ENCODE data around the gene EN1. TPM values are rescaled to one million over a fixed set of nuclear protein-coding genes. Genes with fewer than 3 reads are reported as not detected.

The EN1 gene
- total and polyA plus RNA-seq, 2 of the 13 experiments (the other 11 are each of a cell fraction or from before 2014, with no cell fraction given): not detected

GRCh38 chr2:118830881-118831280 lies 16.6 kb downstream of the EN1 start:
- BruUV-seq (replicated peaks): no TSS peak
- TF ChIP-seq RBAK (CRISPR knock-in tag; IDR thresholded peaks at IDR 0.05) (no peak), ZFP90 (CRISPR knock-in tag; IDR thresholded peaks at IDR 0.05; ENCODE audit: borderline replicate concordance) (no peak)
- Histone ChIP-seq H3K27me3 (ENCODE audit: control insufficient read depth in 1 of 2, insufficient read depth in 2 of 2, low read length in 2 of 2) (peaks cover 6 to 28% of the 10 kb centered on the region in 2 experiments; a peak in 4 of 5 replicates), H2AFZ (ENCODE audit: low read length) (no peak overlapping the region), H3K9ac (ENCODE audit: insufficient read depth, low read depth, low read length) (no peak overlapping the region), H3K4me3 (replicated peaks in 1 of 3; ENCODE audit: insufficient read depth in 1 of 3, low read depth in 2 of 3, low read length in 3 of 3) (no peak overlapping the region), H4K20me1 (ENCODE audit: insufficient read depth, low read length) (no peaks in the 10 kb centered on the region), H3K36me3 (replicated peaks in 1 of 2; ENCODE audit: control insufficient read depth in 1 of 2, insufficient read depth in 2 of 2, low read length in 2 of 2) (no peaks in the 10 kb centered on the region), H3K4me1 (ENCODE audit: insufficient read depth, low read length) (no peaks in the 10 kb centered on the region), H3K9me3 (ENCODE audit: low read length) (no peaks in the 10 kb centered on the region), H3K27ac (ENCODE audit: extremely low read length, insufficient read depth, low read length) (no peak overlapping the region), H3K4me2 (ENCODE audit: low read depth, low read length) (no peak overlapping the region), H3K79me2 (ENCODE audit: insufficient read depth, low read length) (no peaks in the 10 kb centered on the region)
- DNase-seq (ENCODE audit: low spot score) (no peak), FAIRE-seq (no peak), ATAC-seq (no peak)
- in situ Hi-C loops (cut with HindIII; ENCODE audit: extremely low pct_ligation_motif_present, low pct_unique_long_range_greater_than_20kb) (no loop called here), intact Hi-C loops (cut with micrococcal nuclease; ENCODE audit: unreplicated experiment) (no loop called here)
- 4% methylated on average over 2 of the region's 2 CpGs for WGBS (ENCODE audit: low lambda C conversion rate)
- POLR2A ChIA-PET: no interaction called here
- CTCF ChIA-PET (ENCODE audit: low intra/inter-chr PET ratio, low total read pairs): no interaction called here

DNA sequence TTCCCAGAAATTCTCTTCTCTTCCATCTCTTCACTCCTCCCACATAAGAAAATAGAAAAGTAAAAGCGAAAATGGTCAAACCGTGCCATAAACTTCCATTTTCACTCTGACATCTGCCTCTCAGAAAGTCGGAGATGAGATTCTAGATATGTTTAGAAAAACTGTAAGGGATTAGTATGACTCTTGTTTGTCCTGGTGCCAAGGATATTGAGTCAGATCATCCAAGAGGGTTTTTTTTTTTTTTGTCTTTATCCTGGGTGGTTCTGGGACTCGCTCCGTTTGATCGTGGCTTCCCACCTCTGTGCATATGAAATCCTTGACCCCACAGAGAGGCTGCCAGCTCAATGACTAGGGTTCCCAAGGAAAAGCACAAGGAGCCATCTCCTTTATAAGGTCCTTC lies 17.3 kb downstream of the EN1 start:
- FAIRE-seq: no peak
- no peak overlapping the region for H3K9ac ChIP-seq (ENCODE audit: insufficient read depth, low read depth, low read length)
- intact Hi-C loops (cut with micrococcal nuclease; ENCODE audit: unreplicated experiment) (no loop called here), in situ Hi-C loops (cut with HindIII; ENCODE audit: extremely low pct_ligation_motif_present, low pct_unique_long_range_greater_than_20kb) (no loop called here)
- no peaks in the 10 kb centered on the region for H3K4me1 ChIP-seq (ENCODE audit: insufficient read depth, low read length)
- no peak overlapping the region for H3K27ac ChIP-seq (ENCODE audit: extremely low read length, insufficient read depth, low read length)
- no peak overlapping the region for H3K4me3 ChIP-seq (replicated peaks in 1 of 3; ENCODE audit: insufficient read depth in 1 of 3, low read depth in 2 of 3, low read length in 3 of 3)
- no TSS peak for BruUV-seq (replicated peaks)
- no peaks in the 10 kb centered on the region for H3K9me3 ChIP-seq (ENCODE audit: low read length)
- H3K4me2 ChIP-seq (ENCODE audit: low read depth, low read length): no peak overlapping the region
- 33% methylated on average over 6 of the region's 6 CpGs for WGBS (ENCODE audit: low lambda C conversion rate)
- no peak for DNase-seq (ENCODE audit: low spot score)
- no peaks in the 10 kb centered on the region for H3K79me2 ChIP-seq (ENCODE audit: insufficient read depth, low read length)
- no peaks in the 10 kb centered on the region for H4K20me1 ChIP-seq (ENCODE audit: insufficient read depth, low read length)
- no peak overlapping the region for H2AFZ ChIP-seq (ENCODE audit: low read length)
- no peak for TF ChIP-seq ZNF777 (CRISPR knock-in tag; IDR thresholded peaks at IDR 0.05)
- TF ChIP-seq, protein P1, sequence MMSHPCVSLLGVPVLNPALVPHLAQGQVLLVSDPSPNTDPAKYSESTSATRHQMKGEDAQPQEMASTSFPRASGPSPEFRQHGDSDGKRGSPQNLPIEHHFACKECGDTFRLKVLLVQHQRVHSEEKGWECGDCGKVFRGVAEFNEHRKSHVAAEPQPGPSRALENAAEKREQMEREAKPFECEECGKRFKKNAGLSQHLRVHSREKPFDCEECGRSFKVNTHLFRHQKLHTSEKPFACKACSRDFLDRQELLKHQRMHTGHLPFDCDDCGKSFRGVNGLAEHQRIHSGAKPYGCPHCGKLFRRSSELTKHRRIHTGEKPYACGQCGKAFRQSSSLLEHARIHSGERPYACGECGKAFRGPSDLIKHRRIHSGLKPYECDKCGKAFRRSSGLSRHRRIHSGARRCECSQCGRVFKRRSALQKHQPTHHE (CRISPR knock-in tag; IDR thresholded peaks at IDR 0.05; ENCODE audit: borderline replicate concordance): no peak
- TF ChIP-seq NFE2L1 (CRISPR knock-in tag; IDR thresholded peaks at IDR 0.05; ENCODE audit: borderline replicate concordance): no peak
- no peak for TF ChIP-seq SRY (CRISPR knock-in tag; IDR thresholded peaks at IDR 0.05)
- TF ChIP-seq POLR2AphosphoS5 (IDR thresholded peaks at IDR 0.05; ENCODE audit: low read depth, low read length): no peak
- TF ChIP-seq XRCC5 (optimal IDR thresholded peaks at IDR 0.05; ENCODE audit: low read length): no peak
- TF ChIP-seq ETV6 (CRISPR knock-in tag; conservative IDR thresholded peaks at IDR 0.05): no peak
- TF ChIP-seq ZZZ3 (CRISPR knock-in tag; IDR thresholded peaks at IDR 0.05; ENCODE audit: borderline replicate concordance): no peak
- TF ChIP-seq ZSCAN20 (CRISPR knock-in tag; IDR thresholded peaks at IDR 0.05; ENCODE audit: borderline replicate concordance): no peak
- no peak for TF ChIP-seq POLR2A (IDR thresholded peaks at IDR 0.05; ENCODE audit: insufficient read depth in 1 of 2, low read depth in 2 of 2, low read length in 2 of 2)
- no peak for TF ChIP-seq ZNF552 (CRISPR knock-in tag; IDR thresholded peaks at IDR 0.05; ENCODE audit: borderline replicate concordance)
- TF ChIP-seq, protein P2, sequence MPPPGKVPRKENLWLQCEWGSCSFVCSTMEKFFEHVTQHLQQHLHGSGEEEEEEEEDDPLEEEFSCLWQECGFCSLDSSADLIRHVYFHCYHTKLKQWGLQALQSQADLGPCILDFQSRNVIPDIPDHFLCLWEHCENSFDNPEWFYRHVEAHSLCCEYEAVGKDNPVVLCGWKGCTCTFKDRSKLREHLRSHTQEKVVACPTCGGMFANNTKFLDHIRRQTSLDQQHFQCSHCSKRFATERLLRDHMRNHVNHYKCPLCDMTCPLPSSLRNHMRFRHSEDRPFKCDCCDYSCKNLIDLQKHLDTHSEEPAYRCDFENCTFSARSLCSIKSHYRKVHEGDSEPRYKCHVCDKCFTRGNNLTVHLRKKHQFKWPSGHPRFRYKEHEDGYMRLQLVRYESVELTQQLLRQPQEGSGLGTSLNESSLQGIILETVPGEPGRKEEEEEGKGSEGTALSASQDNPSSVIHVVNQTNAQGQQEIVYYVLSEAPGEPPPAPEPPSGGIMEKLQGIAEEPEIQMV (CRISPR knock-in tag; IDR thresholded peaks at IDR 0.05; ENCODE audit: low read depth): no peak
- no peak for TF ChIP-seq HNRNPUL1 (IDR thresholded peaks at IDR 0.05; ENCODE audit: low read depth, low read length)
- no peak for TF ChIP-seq ZNF460 (CRISPR knock-in tag; IDR thresholded peaks at IDR 0.05; ENCODE audit: borderline replicate concordance)
- TF ChIP-seq MTA1 (CRISPR knock-in tag; IDR thresholded peaks at IDR 0.05; ENCODE audit: borderline replicate concordance): no peak
- TF ChIP-seq GATAD1 (CRISPR knock-in tag; IDR thresholded peaks at IDR 0.05): no peak
- peaks cover 3 to 21% of the 10 kb centered on the region in 2 experiments; a peak in 4 of 5 replicates for H3K27me3 ChIP-seq (ENCODE audit: control insufficient read depth in 1 of 2, insufficient read depth in 2 of 2, low read length in 2 of 2)
- POLR2A ChIA-PET: no interaction called here
- CTCF ChIA-PET (ENCODE audit: low intra/inter-chr PET ratio, low total read pairs): no interaction called here
- H3K36me3 ChIP-seq (replicated peaks in 1 of 2; ENCODE audit: control insufficient read depth in 1 of 2, insufficient read depth in 2 of 2, low read length in 2 of 2): no peaks in the 10 kb centered on the region
- ATAC-seq: no peak
